Dermis blood vessel endothelial cell (primary cell): ENCODE data around the gene PHAF1. TPM values are rescaled to one million over a fixed set of nuclear protein-coding genes. Genes with fewer than 3 reads are reported as not detected.

Experiments
- total RNA-seq: library from RNA; depleted of rRNA; stranded (reverse); fragments of >200 nt; gene quantifications from 2 replicates; pipeline ENCODE4 v1.2.3, GENCODE V29; 2014

Gene PHAF1
- total RNA-seq, 1 donor from 2014 or later, result 14.8 TPM

Other genes with a start within 250 kb of the PHAF1 start
- gene PDP2, start 229.4 kb upstream of the PHAF1 start, total RNA-seq, result 12.4 and 15.5 TPM in 2 replicates
- 0.65 and 1.2 TPM in 2 replicates for gene CDH16, start 191.1 kb upstream of the PHAF1 start, total RNA-seq
- gene RRAD, start 184.4 kb upstream of the PHAF1 start, total RNA-seq, result 0.84 and 1.9 TPM in 2 replicates
- gene CIAO2B, start 175.5 kb upstream of the PHAF1 start, total RNA-seq, result 117 and 188 TPM in 2 replicates
- gene CES2, start 174.4 kb upstream of the PHAF1 start, total RNA-seq, result 14.1 and 21.2 TPM in 2 replicates
- not detected in 2 replicates for gene CES3, start 148.7 kb upstream of the PHAF1 start, total RNA-seq
- 1.4 and 1.7 TPM in 2 replicates for gene CES4A, start 121.4 kb upstream of the PHAF1 start, total RNA-seq
- 96.5 and 124 TPM in 2 replicates for gene CBFB, start 80.8 kb upstream of the PHAF1 start, total RNA-seq
- 3.5 and 5.3 TPM in 2 replicates for gene B3GNT9, start 41.1 kb downstream of the PHAF1 start, total RNA-seq
- gene TRADD, start 50.0 kb downstream of the PHAF1 start, total RNA-seq, result 18.2 and 26.5 TPM in 2 replicates
- 7.8 and 9.0 TPM in 2 replicates for gene FBXL8, start 50.0 kb downstream of the PHAF1 start, total RNA-seq
- 0.65 and 2.0 TPM in 2 replicates for gene HSF4, start 54.8 kb downstream of the PHAF1 start, total RNA-seq
- 8.6 and 8.8 TPM in 2 replicates for gene NOL3, start 60.6 kb downstream of the PHAF1 start, total RNA-seq
- gene MATCAP1, start 74.0 kb downstream of the PHAF1 start, total RNA-seq, result 7.1 and 11.4 TPM in 2 replicates
- gene EXOC3L1, start 80.2 kb downstream of the PHAF1 start, total RNA-seq, result 45.8 and 50.7 TPM in 2 replicates
- gene E2F4, start 82.2 kb downstream of the PHAF1 start, total RNA-seq, result 93.1 and 104 TPM in 2 replicates
- gene ELMO3, start 89.2 kb downstream of the PHAF1 start, total RNA-seq, result 0.74 and 1.9 TPM in 2 replicates
- gene TMEM208, start 117.2 kb downstream of the PHAF1 start, total RNA-seq, result 21.1 and 31.7 TPM in 2 replicates
- gene FHOD1, start 137.5 kb downstream of the PHAF1 start, total RNA-seq, result 25.5 and 37.4 TPM in 2 replicates
- 0.56 and 1.2 TPM in 2 replicates for gene SLC9A5, start 139.0 kb downstream of the PHAF1 start, total RNA-seq
- gene PLEKHG4, start 169.6 kb downstream of the PHAF1 start, total RNA-seq, result 10.0 and 16.5 TPM in 2 replicates
- under 0.01 TPM in 1 of 2 replicates, not detected in the other for gene KCTD19, start 216.8 kb downstream of the PHAF1 start, total RNA-seq
- not detected in 2 replicates for gene LRRC36, start 216.9 kb downstream of the PHAF1 start, total RNA-seq